Astrocyte (in vitro differentiated cells and primary cell): ENCODE measurements around the gene SGK1. TPM values are rescaled to one million over a fixed set of nuclear protein-coding genes. Genes with fewer than 3 reads are reported as not detected.
A peak's percentile ranks its signal among the peaks of the same experiment; 100 is the strongest.

ENCODE experiments used
- DNase-seq: peaks from one replicate; pipeline ENCODE4 v3.0.0-alpha.2; 2010; ENCODE audit warnings: low read depth
- FAIRE-seq: peaks from 2 replicates; lab custom pipeline; 2011; peaks lifted over from hg19 to GRCh38; lab: Jason Lieb, UNC
- H2AFZ ChIP-seq: 2 replicates; pipeline ENCODE4 v1.6.0; 2012; ENCODE audit warnings: low read depth, low read length, inconsistent platforms
- H3K27ac ChIP-seq: 2 replicates; pipeline ENCODE4 v1.5.1; 2011; ENCODE audit warnings: low read depth, low read length, inconsistent platforms
- H3K27me3 ChIP-seq: 2 replicates; pipeline ENCODE4 v1.6.0; 2011; ENCODE audit warnings: low read length, inconsistent platforms; ENCODE audit not compliant: insufficient read depth
- H3K36me3 ChIP-seq: 2 replicates; pipeline ENCODE4 v1.5.1; 2011; ENCODE audit warnings: low read length, inconsistent platforms; ENCODE audit not compliant: insufficient read depth
- H3K4me1 ChIP-seq: 2 replicates; pipeline ENCODE4 v1.5.1; 2011; ENCODE audit warnings: low read length, inconsistent platforms; ENCODE audit not compliant: insufficient read depth
- H3K4me2 ChIP-seq: 2 replicates; pipeline ENCODE4 v1.6.0; 2012; ENCODE audit warnings: low read length, inconsistent platforms
- H3K4me3 ChIP-seq: 2 replicates; pipeline ENCODE4 v1.5.1; 2011; ENCODE audit warnings: low read depth, mild to moderate bottlenecking, low read length, inconsistent platforms; ENCODE audit not compliant: insufficient read depth
- H3K79me2 ChIP-seq: 2 replicates; pipeline ENCODE4 v1.6.0; 2012; ENCODE audit warnings: mild to moderate bottlenecking, low read length, inconsistent platforms; ENCODE audit not compliant: insufficient read depth
- H3K9ac ChIP-seq: 2 replicates; pipeline ENCODE4 v1.6.0; 2012; ENCODE audit warnings: mild to moderate bottlenecking, low read length, inconsistent platforms
- H3K9me3 ChIP-seq: 2 replicates; pipeline ENCODE4 v1.5.1; 2012; ENCODE audit warnings: low read depth, mild to moderate bottlenecking, low read length, inconsistent platforms; ENCODE audit not compliant: insufficient read depth
- H4K20me1 ChIP-seq: 2 replicates; pipeline ENCODE4 v1.6.0; 2012; ENCODE audit warnings: low read length, inconsistent platforms; ENCODE audit not compliant: insufficient read depth
- H3K27ac Mint-ChIP-seq: one replicate; pipeline ENCODE4 v1.8.0; 2021; ENCODE audit warnings: mild to moderate bottlenecking, mixed read lengths; ENCODE audit not compliant: unreplicated experiment
- H3K27me3 Mint-ChIP-seq: one replicate; pipeline ENCODE4 v1.8.0; 2021; ENCODE audit warnings: low read depth, mixed read lengths; ENCODE audit not compliant: unreplicated experiment
- H3K36me3 Mint-ChIP-seq: one replicate; pipeline ENCODE4 v1.8.0; 2021; ENCODE audit warnings: low read depth, mixed read lengths; ENCODE audit not compliant: unreplicated experiment
- H3K4me1 Mint-ChIP-seq: one replicate; pipeline ENCODE4 v1.8.0; 2021; ENCODE audit warnings: low read depth, mixed read lengths; ENCODE audit not compliant: unreplicated experiment
- H3K4me3 Mint-ChIP-seq: one replicate; pipeline ENCODE4 v1.8.0; 2021; ENCODE audit warnings: mild to moderate bottlenecking, moderate library complexity, mixed read lengths; ENCODE audit not compliant: unreplicated experiment
- H3K9me3 Mint-ChIP-seq: one replicate; pipeline ENCODE4 v1.8.0; 2021; ENCODE audit warnings: mild to moderate bottlenecking, mixed read lengths; ENCODE audit not compliant: unreplicated experiment
- CTCF ChIP-seq: IDR thresholded peaks from 2 replicates; pipeline ENCODE4 v1.5.1; 2011; ENCODE audit warnings: low read depth, mild to moderate bottlenecking, inconsistent platforms, low read length, moderate library complexity; ENCODE audit not compliant: insufficient read depth
- EZH2 ChIP-seq: IDR thresholded peaks from 2 replicates; pipeline ENCODE4 v1.6.1; 2012; ENCODE audit warnings: mild to moderate bottlenecking, low read length, inconsistent platforms; ENCODE audit not compliant: insufficient read depth
- total RNA-seq: library from RNA; stranded (reverse); gene quantifications from 2 replicates; pipeline ENCODE4 v1.2.1, GENCODE V29; 2021

SGK1 gene
- total RNA-seq, 1 donor from 2014 or later = 117 TPM

GRCh38 chr6:134245041-134245440 lies 72.9 kb downstream of the SGK1 start:
- no peak overlapping the region for H3K4me2 ChIP-seq
- H3K27me3 Mint-ChIP-seq = no peaks in the 10 kb centered on the region
- H3K79me2 ChIP-seq = no peaks in the 10 kb centered on the region
- TF ChIP-seq EZH2 = no peak
- no peak for TF ChIP-seq CTCF
- no peak overlapping the region for H3K4me3 Mint-ChIP-seq
- peaks cover 13% of the 10 kb centered on the region for H3K4me1 Mint-ChIP-seq
- H3K36me3 ChIP-seq = no peaks in the 10 kb centered on the region
- DNase-seq (peak; percentile 84), FAIRE-seq (no peak)
- no peaks in the 10 kb centered on the region for H3K4me1 ChIP-seq
- no peaks in the 10 kb centered on the region for H3K36me3 Mint-ChIP-seq
- H4K20me1 ChIP-seq = no peaks in the 10 kb centered on the region
- H3K9ac ChIP-seq = no peak overlapping the region
- no peak overlapping the region for H3K4me3 ChIP-seq
- no peak overlapping the region for H2AFZ ChIP-seq
- H3K27ac Mint-ChIP-seq = no peak overlapping the region
- H3K27ac ChIP-seq = no peak overlapping the region
- no peaks in the 10 kb centered on the region for H3K9me3 ChIP-seq
- H3K9me3 Mint-ChIP-seq = no peaks in the 10 kb centered on the region
- no peaks in the 10 kb centered on the region for H3K27me3 ChIP-seq

- no peak overlapping the region for H2AFZ ChIP-seq
- H4K20me1 ChIP-seq = no peaks in the 10 kb centered on the region
- H3K4me3 Mint-ChIP-seq = no peak overlapping the region
- FAIRE-seq (no peak), DNase-seq (no peak)
- H3K9me3 Mint-ChIP-seq = no peaks in the 10 kb centered on the region
- no peaks in the 10 kb centered on the region for H3K4me1 Mint-ChIP-seq
- H3K27me3 ChIP-seq = no peaks in the 10 kb centered on the region
- no peak overlapping the region for H3K4me3 ChIP-seq
- H3K27ac Mint-ChIP-seq = no peak overlapping the region
- no peaks in the 10 kb centered on the region for H3K36me3 Mint-ChIP-seq
- no peaks in the 10 kb centered on the region for H3K79me2 ChIP-seq
- H3K9me3 ChIP-seq = no peaks in the 10 kb centered on the region
- no peak overlapping the region for H3K9ac ChIP-seq
- H3K4me1 ChIP-seq = peaks cover 7% of the 10 kb centered on the region
- H3K27ac ChIP-seq = no peak overlapping the region
- H3K4me2 ChIP-seq = no peak overlapping the region
- no peak for TF ChIP-seq CTCF
- no peak for TF ChIP-seq EZH2
- no peaks in the 10 kb centered on the region for H3K27me3 Mint-ChIP-seq
- no peaks in the 10 kb centered on the region for H3K36me3 ChIP-seq
Measured at GRCh38 chr6:134240665-134241431, 77.1 kb downstream of the SGK1 start.
